HG03064 (cell line): ENCODE measurements around the gene PAK4.

ENCODE experiments used
- ATAC-seq: cut with Tn5 transposase; IDR thresholded peaks from one replicate; pipeline ENCODE4 v1.9.1; 2021; ENCODE audit warnings: low read depth; ENCODE audit not compliant: unreplicated experiment

PAK4 gene

GRCh38 chr19:39162441-39163043 lies 37.0 kb downstream of the PAK4 start:
- no peak for ATAC-seq

- no peak for ATAC-seq
Observed at GRCh38 chr19:39163621-39164020, 38.0 kb downstream of the PAK4 start.

- no peak for ATAC-seq
Observed at GRCh38 chr19:39164289-39164688, 38.7 kb downstream of the PAK4 start.

- ATAC-seq, result no peak
Observed at GRCh38 chr19:39165857-39166256, 40.3 kb downstream of the PAK4 start.

GRCh38 chr19:39166571-39167391 lies 41.2 kb downstream of the PAK4 start:
- ATAC-seq, result no peak

- no peak for ATAC-seq
Observed at GRCh38 chr19:39167461-39168257, 42.1 kb downstream of the PAK4 start.

GRCh38 chr19:39168258-39169142 lies 42.9 kb downstream of the PAK4 start:
- no peak for ATAC-seq

GRCh38 chr19:39169143-39169810 lies 43.7 kb downstream of the PAK4 start:
- no peak for ATAC-seq

- no peak for ATAC-seq
Observed at GRCh38 chr19:39170386-39171231, 45.0 kb downstream of the PAK4 start.

- no peak for ATAC-seq
Observed at GRCh38 chr19:39171479-39172465, 46.2 kb downstream of the PAK4 start.

GRCh38 chr19:39172700-39173501 lies 47.3 kb downstream of the PAK4 start:
- no peak for ATAC-seq

- ATAC-seq, result no peak
Observed at GRCh38 chr19:39173502-39173991, 48.0 kb downstream of the PAK4 start.

- no peak for ATAC-seq
Observed at GRCh38 chr19:39174142-39174541, 48.6 kb downstream of the PAK4 start.

- ATAC-seq, result no peak
Observed at GRCh38 chr19:39174558-39175544, 49.3 kb downstream of the PAK4 start.

GRCh38 chr19:39175564-39175963 lies 50.0 kb downstream of the PAK4 start:
- ATAC-seq, result no peak
